ENCODE measurements around the gene OSBPL10. TPM values are rescaled to one million over a fixed set of nuclear protein-coding genes. Genes with fewer than 3 reads are reported as not detected.

OSBPL10 gene
- total RNA-seq, 4 donors from 2014 or later: 20.4 to 44.4 (median 30.2) TPM

DNA sequence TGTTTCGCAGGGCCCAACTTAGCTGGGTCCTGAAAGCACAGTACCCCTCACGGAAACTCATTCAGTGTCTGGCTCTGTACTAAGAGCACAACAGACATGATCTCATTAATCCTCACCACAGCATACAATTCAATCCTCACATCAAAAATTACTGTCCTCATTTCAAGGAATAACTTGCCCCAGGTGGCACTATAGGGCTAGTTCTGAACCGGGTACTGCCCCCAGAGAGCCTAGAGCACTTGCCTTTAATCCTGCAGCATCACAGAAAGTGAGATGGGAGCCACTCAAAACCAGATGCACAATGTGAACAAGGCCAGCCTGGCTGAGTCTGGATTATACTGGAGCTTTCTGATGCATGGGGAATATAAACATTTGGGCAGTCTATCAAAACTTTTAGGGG lies 122.6 kb downstream of the OSBPL10 start:
- no peak overlapping the region for H3K4me3 ChIP-seq (ENCODE audit: low read depth, poor library complexity, severe bottlenecking)
- TF ChIP-seq POLR2A (IDR thresholded peaks at IDR 0.05): no peak
- TF ChIP-seq, protein P1, sequence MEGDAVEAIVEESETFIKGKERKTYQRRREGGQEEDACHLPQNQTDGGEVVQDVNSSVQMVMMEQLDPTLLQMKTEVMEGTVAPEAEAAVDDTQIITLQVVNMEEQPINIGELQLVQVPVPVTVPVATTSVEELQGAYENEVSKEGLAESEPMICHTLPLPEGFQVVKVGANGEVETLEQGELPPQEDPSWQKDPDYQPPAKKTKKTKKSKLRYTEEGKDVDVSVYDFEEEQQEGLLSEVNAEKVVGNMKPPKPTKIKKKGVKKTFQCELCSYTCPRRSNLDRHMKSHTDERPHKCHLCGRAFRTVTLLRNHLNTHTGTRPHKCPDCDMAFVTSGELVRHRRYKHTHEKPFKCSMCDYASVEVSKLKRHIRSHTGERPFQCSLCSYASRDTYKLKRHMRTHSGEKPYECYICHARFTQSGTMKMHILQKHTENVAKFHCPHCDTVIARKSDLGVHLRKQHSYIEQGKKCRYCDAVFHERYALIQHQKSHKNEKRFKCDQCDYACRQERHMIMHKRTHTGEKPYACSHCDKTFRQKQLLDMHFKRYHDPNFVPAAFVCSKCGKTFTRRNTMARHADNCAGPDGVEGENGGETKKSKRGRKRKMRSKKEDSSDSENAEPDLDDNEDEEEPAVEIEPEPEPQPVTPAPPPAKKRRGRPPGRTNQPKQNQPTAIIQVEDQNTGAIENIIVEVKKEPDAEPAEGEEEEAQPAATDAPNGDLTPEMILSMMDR (IDR thresholded peaks at IDR 0.05): no peak
- DNase-seq (ENCODE audit: low spot score in 2 of 2): no peak
- 72 to 74% methylated on average over 3 of the region's 3 CpGs for WGBS, 2 donors
- intact Hi-C loops (cut with DNase I; ENCODE audit: low total_unique reads): no loop called here

DNA sequence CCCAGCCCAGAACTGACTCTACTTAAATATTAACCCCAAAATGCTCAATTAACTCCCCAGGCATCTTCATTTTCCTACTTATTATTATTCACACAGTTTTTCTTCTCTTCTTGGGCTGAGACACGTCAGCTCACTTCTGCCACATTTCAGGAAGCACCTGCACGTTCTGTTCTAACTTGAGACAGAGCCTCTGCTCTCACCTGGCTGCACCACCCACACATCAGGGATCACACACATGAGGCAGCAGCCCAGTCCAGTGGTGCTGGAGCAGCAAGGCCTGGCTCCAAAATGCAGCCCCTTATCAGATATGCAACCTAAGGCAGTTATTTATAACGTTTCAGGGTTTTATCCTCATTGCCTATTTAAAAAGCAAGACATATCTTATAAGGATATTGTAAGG lies 127.5 kb downstream of the OSBPL10 start:
- TF ChIP-seq POLR2A (IDR thresholded peaks at IDR 0.05): no peak
- TF ChIP-seq, protein P1 (IDR thresholded peaks at IDR 0.05): no peak
- no peak overlapping the region for H3K4me3 ChIP-seq (ENCODE audit: low read depth, poor library complexity, severe bottlenecking)
- DNase-seq (ENCODE audit: low spot score in 2 of 2): no peak
- intact Hi-C loops (cut with DNase I; ENCODE audit: low total_unique reads): no loop called here
- WGBS, 2 donors: 38 to 49% methylated on average over 3 of the region's 3 CpGs

DNA sequence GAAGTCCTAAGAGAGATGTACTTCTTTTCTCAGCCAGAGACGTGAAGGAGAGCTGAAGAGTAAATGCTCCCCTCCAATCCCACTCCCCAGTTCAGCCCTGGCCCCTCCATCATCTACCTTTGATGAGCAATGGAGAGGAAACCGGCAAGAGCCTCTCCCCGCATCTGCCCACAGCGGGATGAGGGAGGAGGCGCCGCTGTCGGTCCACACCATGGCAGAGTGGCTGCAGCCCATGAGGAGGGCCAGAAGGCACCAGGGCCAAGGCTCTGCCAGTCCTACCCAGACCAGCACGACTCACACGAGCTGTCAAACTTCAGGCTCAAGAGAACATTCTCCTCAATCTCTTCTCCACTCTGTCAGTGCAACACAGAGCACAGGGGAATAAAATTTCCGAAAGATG lies 129.8 kb downstream of the OSBPL10 start:
- DNase-seq (ENCODE audit: low spot score in 2 of 2): no peak
- 84 to 89% methylated on average over 10 of the region's 10 CpGs for WGBS, 2 donors
- no peak overlapping the region for H3K4me3 ChIP-seq (ENCODE audit: low read depth, poor library complexity, severe bottlenecking)
- TF ChIP-seq, protein P1 (IDR thresholded peaks at IDR 0.05): no peak
- TF ChIP-seq POLR2A (IDR thresholded peaks at IDR 0.05): no peak
- intact Hi-C loops (cut with DNase I; ENCODE audit: low total_unique reads): no loop called here

DNA sequence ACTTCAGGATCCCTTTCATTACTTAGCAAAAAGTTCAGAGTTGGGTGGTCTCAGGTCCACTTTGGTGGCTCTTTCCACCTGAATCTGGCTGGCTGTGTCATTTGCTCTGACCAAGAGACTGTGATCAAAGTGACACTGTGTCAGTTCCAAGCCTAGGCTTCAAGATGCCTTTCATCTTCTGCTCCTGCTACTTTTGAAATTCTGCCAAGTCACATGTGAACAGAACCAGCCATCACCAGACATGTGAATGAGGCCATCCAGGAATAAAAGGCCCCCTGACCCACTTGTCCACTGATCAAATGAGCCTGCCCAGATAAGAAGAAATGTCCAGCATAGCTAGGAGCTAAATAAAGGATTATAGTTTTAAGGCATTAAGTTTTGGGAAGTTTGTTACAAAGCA lies 132.2 kb downstream of the OSBPL10 start:
- intact Hi-C loops (cut with DNase I; ENCODE audit: low total_unique reads): no loop called here
- no peak for DNase-seq (ENCODE audit: low spot score in 2 of 2)
- TF ChIP-seq POLR2A (IDR thresholded peaks at IDR 0.05): no peak
- no peak overlapping the region for H3K4me3 ChIP-seq (ENCODE audit: low read depth, poor library complexity, severe bottlenecking)

DNA sequence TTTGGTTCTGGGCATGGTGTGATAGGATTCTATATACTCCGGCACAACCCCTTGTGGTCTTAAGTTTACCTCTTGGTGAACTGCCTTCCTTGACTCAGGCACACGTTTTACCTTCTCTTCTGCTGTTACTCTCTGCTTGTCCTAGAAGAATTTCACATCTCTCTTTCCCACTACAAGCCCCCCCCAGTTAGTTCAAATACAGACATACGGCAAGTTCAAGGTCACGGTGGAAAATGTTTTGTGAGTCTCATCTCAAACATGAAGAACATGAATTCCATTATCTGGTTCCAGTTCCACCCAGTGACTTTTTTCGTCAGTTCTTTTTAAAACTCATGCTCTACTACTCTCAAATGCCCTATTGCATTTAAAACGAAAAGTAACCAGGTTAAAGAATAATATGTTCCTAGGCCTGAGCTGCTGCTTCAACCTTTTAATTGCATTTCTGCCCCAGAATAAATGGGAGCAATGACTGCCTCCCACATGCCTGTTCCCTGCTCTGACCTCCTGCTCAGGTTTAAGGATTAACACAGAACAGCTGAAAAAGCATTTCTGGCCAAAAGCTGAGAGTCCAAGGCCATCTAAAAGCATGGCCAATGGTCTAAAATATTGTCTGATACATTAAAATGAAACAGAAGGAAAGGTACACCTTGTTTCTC lies 132.8 kb downstream of the OSBPL10 start:
- no peak for DNase-seq (ENCODE audit: low spot score in 2 of 2)
- intact Hi-C loops (cut with DNase I; ENCODE audit: low total_unique reads): no loop called here
- TF ChIP-seq POLR2A (IDR thresholded peaks at IDR 0.05): no peak
- TF ChIP-seq, protein P1 (IDR thresholded peaks at IDR 0.05): no peak
- H3K4me3 ChIP-seq (ENCODE audit: low read depth, poor library complexity, severe bottlenecking): no peak overlapping the region
- WGBS, 2 donors: 86 to 91% methylated on average over 6 of the region's 6 CpGs

DNA sequence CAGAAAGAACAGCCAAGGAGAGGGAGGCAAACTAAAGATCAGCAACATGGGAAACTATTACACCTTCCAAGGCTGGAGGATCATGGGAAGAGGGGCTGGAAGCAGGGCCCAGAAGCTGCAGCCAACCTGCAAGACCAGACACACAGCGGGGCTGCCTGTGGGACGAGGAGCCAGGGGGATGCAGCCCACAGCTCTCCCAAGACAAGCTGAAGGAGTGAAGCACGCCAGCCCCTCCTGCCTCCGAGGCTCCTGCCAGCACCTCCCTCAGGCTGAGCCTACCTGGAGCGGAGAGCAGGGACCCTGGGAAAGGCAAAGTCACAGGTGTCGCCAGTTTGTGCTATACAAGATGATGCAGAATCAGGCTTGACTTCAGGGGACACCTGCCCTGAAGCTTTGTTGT lies 133.3 kb downstream of the OSBPL10 start:
- TF ChIP-seq, protein P1 (IDR thresholded peaks at IDR 0.05): no peak
- TF ChIP-seq POLR2A (IDR thresholded peaks at IDR 0.05): no peak
- no peak for DNase-seq (ENCODE audit: low spot score in 2 of 2)
- intact Hi-C loops (cut with DNase I; ENCODE audit: low total_unique reads): no loop called here
- 74 to 92% methylated on average over 6 of the region's 6 CpGs for WGBS, 2 donors
- H3K4me3 ChIP-seq (ENCODE audit: low read depth, poor library complexity, severe bottlenecking): no peak overlapping the region

Data from lower leg skin (tissue), 4 donors.